Heart left ventricle (tissue), 16 donors: ENCODE measurements around the gene DBN1. TPM values are rescaled to one million over a fixed set of nuclear protein-coding genes. Genes with fewer than 3 reads are reported as not detected.

Experiments
- ATAC-seq, 4 donors: fragments of 200-7000 bp; cut with Tn5 transposase; one replicate each; pipeline ENCODE4 v1.9.1; 2020 to 2022; ENCODE audit warnings: moderate library complexity in 4 of 4, mild to moderate bottlenecking in 3 of 4, moderate number of reproducible peaks in 1 of 4
- DNase-seq, 5 donors: peaks; one replicate each; pipeline ENCODE4 v3.0.0-alpha.2; 2020
- H3K27ac ChIP-seq, 12 donors: fragments of 200-600 bp; sonication (generic) in 4 of 12; one replicate each; pipeline versions ENCODE4 v1.5.0 to v1.8.0; 2016 to 2022; ENCODE audit warnings: mild to moderate bottlenecking in 2 of 12
- H3K27me3 ChIP-seq, 9 donors: fragments of 200-600 bp; sonication (generic) in 2 of 9; one replicate each; pipeline versions ENCODE4 v1.5.1 to v1.8.0; 2016 to 2022; ENCODE audit warnings: mild to moderate bottlenecking in 3 of 9
- H3K36me3 ChIP-seq, 9 donors: fragments of 200-600 bp; sonication (generic) in 2 of 9; one replicate each; pipeline versions ENCODE4 v1.5.0 to v1.8.0; 2018 to 2022; ENCODE audit warnings: mild to moderate bottlenecking in 2 of 9
- H3K4me1 ChIP-seq, 12 donors: fragments of 200-600 bp; sonication (generic) in 4 of 12; one replicate each; pipeline versions ENCODE4 v1.5.0 to v1.8.0; 2016 to 2022; ENCODE audit warnings: mild to moderate bottlenecking in 3 of 12
- H3K4me3 ChIP-seq, 12 donors: fragments of 200-600 bp; sonication (generic) in 4 of 12; one replicate each; pipeline versions ENCODE4 v1.5.0 to v1.8.0; 2017 to 2022; ENCODE audit warnings: mild to moderate bottlenecking in 9 of 12, moderate library complexity in 4 of 12
- H3K9me3 ChIP-seq, 12 donors: fragments of 200-600 bp; sonication (generic) in 4 of 12; one replicate each; pipeline versions ENCODE4 v1.5.0 to v1.8.0; 2016 to 2022; ENCODE audit warnings: mild to moderate bottlenecking in 1 of 12
- CTCF ChIP-seq, 12 donors: fragments of 200-600 bp; sonication (generic) in 4 of 12; IDR thresholded peaks; one replicate each; pipeline versions ENCODE4 v1.5.0 to v1.8.0; 2018 to 2022; ENCODE audit warnings: antibody characterized with exemption in 12 of 12, mild to moderate bottlenecking in 5 of 12
- POLR2A ChIP-seq, 2 donors: fragments of 450-650 bp; IDR thresholded peaks; one replicate each; pipeline ENCODE4 v1.6.1; 2017; ENCODE audit warnings: antibody characterized with exemption in 2 of 2, mild to moderate bottlenecking in 2 of 2, moderate library complexity in 2 of 2
- WGBS, 4 donors: extraction: QIAGEN DNeasy Blood & Tissue Kit in 2 of 4; methylation state at CpG; one replicate each; pipeline versions ENCODE4 v1.1.5 to v1.1.7; 2013 to 2018; 5-methylcytosine and 5-hydroxymethylcytosine counted together
- intact Hi-C, 10 donors: fragments of 100-400 bp; cut with DNase I; formaldehyde crosslinking; loops; one replicate each; pipeline versions ENCODE4 v1.11.1 to v1.14.2; 2022
- polyA plus RNA-seq, 2 donors: library from polyadenylated mRNA; stranded (reverse); fragments of 200-250 nt; gene quantifications; one replicate each; pipeline ENCODE4 v1.2.3, GENCODE V29; 2013
- total RNA-seq, 9 donors: library from RNA; depleted of rRNA in 2 of 9; stranded (reverse); fragments of >200 nt in 2 of 9; fragmentation: NEBNext Ultra II Directional in 3 of 9; extraction: Animal tissue kit (Norgen Biotek cat#: 25700) in 3 of 9; gene quantifications; one replicate each; pipeline versions ENCODE4 v1.1.0 to v1.2.4, GENCODE V29; 2016 to 2023
- donor health status: ischemic (EF 13 %, LVEDD 7.1; RV severe dilation, severe dysfunction).
- donor health status: healthy with polysubstance abuse.
- donor health status: DM: no; HTN: yes; CAD: no.
- donor health status: DM: no; HTN: no; CAD: no.
- donor health status: ischemic (EF 25% LVEDD 6.9; RV normal size, moderate dysfunction).
- donor health status: ischemic (EF 25% LVEDD 5.7; RV mildly dilated, moderate dysfunction).
- donor health status: healthy.
- donor health status: DM: yes; HTN: yes; CAD: no.
- donor health status: ischemic (EF 35%, LVEDD 5.7; RV mildly dilated, moderate dysfunction).
- donor health status: nonischemic (EF 11% LVEDD 7.7; RV severe dilation, severe dysfunction).
- donor health status: DM: yes; HTN: yes; CAD: no.
- donor health status: PGD.
- donor health status: ischemic (EF 29% LVEDD 5.4; RV normal size, mild dysfunction).
- donor health status: nonischemic (EF 23%, LVEDD 6.1; RV moderate dilation, normal function).

Gene DBN1
- total and polyA plus RNA-seq, 11 donors, result 12.3 to 60.7 (median 23.3) TPM

GRCh38 chr5:177457852-177458681, 15.4 kb downstream of the DBN1 start:
- H3K27ac ChIP-seq, result peak overlapping the region in 2 of 12 donors; percentile 24 to 70
- TF ChIP-seq CTCF (IDR thresholded peaks at IDR 0.05) (no peak), POLR2A (IDR thresholded peaks at IDR 0.05) (no peak)
- peak in 2 of 5 donors; percentile 31 to 60 for DNase-seq
- H3K4me1 ChIP-seq, result peaks cover 0 to 57% (median 34%) of the 10 kb centered on the region in 12 donors
- no peaks in the 10 kb centered on the region for H3K9me3 ChIP-seq
- no peak overlapping the region for H3K4me3 ChIP-seq
- peaks cover 0 to 25% (median 11%) of the 10 kb centered on the region in 9 donors for H3K36me3 ChIP-seq
- peaks cover 0 to 2% (median 0%) of the 10 kb centered on the region in 9 donors for H3K27me3 ChIP-seq
- ATAC-seq, result no peak
- 81 to 91% (median 86%) methylated on average over 8 to 20 of the region's 20 CpGs for WGBS, 4 donors
- intact Hi-C loops, result loop anchor here in 7 of 10 donors (5.0 to 10.0 kb wide), 3 partner anchors 39 to 143 kb away; partner anchors contain the start of genes MXD3 (in 5 of the 7) and PDLIM7 (in 3 of the 7)

GRCh38 chr5:177456976-177457851, 16.2 kb downstream of the DBN1 start:
- Histone ChIP-seq H3K4me1 (peaks cover 0 to 57% (median 30%) of the 10 kb centered on the region in 12 donors), H3K27me3 (peaks cover 0 to 9% (median 0%) of the 10 kb centered on the region in 9 donors), H3K36me3 (peaks cover 0 to 25% (median 11%) of the 10 kb centered on the region in 9 donors), H3K27ac (peak overlapping the region in 5 of 12 donors; percentile 17 to 70 (median 44)), H3K9me3 (no peaks in the 10 kb centered on the region), H3K4me3 (no peak overlapping the region)
- peak in 4 of 5 donors; percentile 78 to 89 (median 86) for DNase-seq
- 76 to 82% (median 79%) methylated on average over 18 to 24 of the region's 24 CpGs for WGBS, 4 donors
- TF ChIP-seq CTCF (IDR thresholded peaks at IDR 0.05) (peak in 11 of 12 donors; percentile 37 to 65 (median 50)), POLR2A (IDR thresholded peaks at IDR 0.05) (no peak)
- ATAC-seq, result peak; percentile 9 to 49 (median 47)
- intact Hi-C loops, result loop anchor here in 8 of 10 donors (1.0 to 10.0 kb wide), 4 partner anchors 40 to 142 kb away; partner anchors contain the start of genes MXD3 (in 5 of the 8) and PDLIM7 (in 3 of the 8)

DNA sequence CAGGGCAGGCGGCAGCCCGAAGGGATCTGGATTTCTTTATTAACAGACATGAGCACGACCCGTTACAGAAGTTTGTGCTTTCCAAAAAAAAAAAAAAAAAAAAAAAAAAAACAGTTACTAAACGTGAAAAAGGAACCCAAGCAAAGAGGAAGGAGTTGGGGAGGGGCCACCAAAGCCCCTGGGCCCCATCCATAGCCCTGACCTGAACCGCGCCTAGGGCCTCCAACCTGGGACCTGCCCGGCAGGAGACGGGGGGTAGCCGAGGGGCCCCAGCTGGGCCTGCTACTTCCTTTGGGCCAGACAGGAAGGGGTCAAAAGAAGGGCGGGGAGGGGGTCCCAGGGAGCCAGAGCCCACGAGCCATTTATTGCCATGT, 16.9 kb downstream of the DBN1 start:
- ATAC-seq (peak in 1 of 4 donors; percentile 1), DNase-seq (peak in 1 of 5 donors; percentile 63)
- peaks cover 0 to 52% (median 25%) of the 10 kb centered on the region in 12 donors for H3K4me1 ChIP-seq
- H3K36me3 ChIP-seq, result peaks cover 0 to 25% (median 11%) of the 10 kb centered on the region in 9 donors
- intact Hi-C loops, result loop anchor here in 8 of 10 donors (1.0 to 10.0 kb wide), 4 partner anchors 41 to 142 kb away; partner anchors contain the start of genes MXD3 (in 5 of the 8) and PDLIM7 (in 3 of the 8)
- peak overlapping the region in 7 of 12 donors; percentile 56 to 71 (median 66) for H3K4me3 ChIP-seq
- no peaks in the 10 kb centered on the region for H3K9me3 ChIP-seq
- H3K27ac ChIP-seq, result peak overlapping the region in 6 of 12 donors; percentile 17 to 76 (median 56)
- peaks cover 0 to 12% (median 0%) of the 10 kb centered on the region in 9 donors for H3K27me3 ChIP-seq
- TF ChIP-seq CTCF (IDR thresholded peaks at IDR 0.05) (peak in 3 of 12 donors; percentile 23 to 40 (median 35)), POLR2A (IDR thresholded peaks at IDR 0.05) (no peak)
- WGBS, 4 donors, result 32 to 35% (median 35%) methylated on average over 12 of the region's 12 CpGs
